Measurements from ENCODE around the gene SALL3.

Gene SALL3

GRCh38 chr18:79006106-79006795 is 26.6 kb downstream of the SALL3 start:
- Mint-ChIP-seq H3K4me3 (no peak overlapping the region), H3K27ac (ENCODE audit: low read depth) (no peak overlapping the region), H3K4me1 (no peaks in the 10 kb centered on the region), H3K36me3 (ENCODE audit: insufficient read depth) (no peaks in the 10 kb centered on the region), H3K9me3 (no peaks in the 10 kb centered on the region), H3K27me3 (peaks cover 6% of the 10 kb centered on the region)
- DNase-seq (ENCODE audit: low spot score in 2 of 2), result no peak
- ATAC-seq (replicated peaks; ENCODE audit: extremely low read depth, poor library complexity, severe bottlenecking), result no peak

DNA sequence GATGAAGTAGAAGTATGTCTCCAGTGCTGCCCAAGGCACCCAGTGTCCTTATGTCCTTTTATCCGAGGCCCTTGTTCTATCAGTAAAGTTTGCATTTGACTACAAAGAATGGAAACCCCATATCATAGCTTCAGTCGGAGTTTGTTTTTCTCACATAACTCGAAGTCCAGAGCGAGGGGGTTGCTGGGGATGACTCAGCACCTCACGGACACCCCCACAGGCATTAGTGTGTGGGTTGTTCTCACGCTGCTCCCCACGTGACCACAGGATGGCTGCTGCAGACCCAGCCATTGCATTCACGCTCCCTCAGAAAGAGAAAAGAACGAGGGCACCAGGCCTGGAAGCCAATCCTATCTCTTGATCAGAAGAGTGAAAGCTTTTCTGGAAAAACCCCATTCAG is 27.8 kb downstream of the SALL3 start:
- H3K4me3 Mint-ChIP-seq, result no peak overlapping the region
- H3K27ac Mint-ChIP-seq (ENCODE audit: low read depth), result no peak overlapping the region
- no peaks in the 10 kb centered on the region for H3K9me3 Mint-ChIP-seq
- no peaks in the 10 kb centered on the region for H3K4me1 Mint-ChIP-seq
- ATAC-seq (replicated peaks; ENCODE audit: extremely low read depth, poor library complexity, severe bottlenecking), result no peak
- DNase-seq (ENCODE audit: low spot score in 2 of 2), result no peak
- peaks cover 10% of the 10 kb centered on the region for H3K27me3 Mint-ChIP-seq
- H3K36me3 Mint-ChIP-seq (ENCODE audit: insufficient read depth), result no peaks in the 10 kb centered on the region

GRCh38 chr18:79008356-79008940 is 28.8 kb downstream of the SALL3 start:
- H3K27ac Mint-ChIP-seq (ENCODE audit: low read depth), result no peak overlapping the region
- no peaks in the 10 kb centered on the region for H3K9me3 Mint-ChIP-seq
- H3K27me3 Mint-ChIP-seq, result peaks cover 20% of the 10 kb centered on the region
- DNase-seq (ENCODE audit: low spot score in 2 of 2) (no peak), ATAC-seq (replicated peaks; ENCODE audit: extremely low read depth, poor library complexity, severe bottlenecking) (no peak)
- H3K36me3 Mint-ChIP-seq (ENCODE audit: insufficient read depth), result no peaks in the 10 kb centered on the region
- H3K4me3 Mint-ChIP-seq, result no peak overlapping the region
- no peaks in the 10 kb centered on the region for H3K4me1 Mint-ChIP-seq

DNA sequence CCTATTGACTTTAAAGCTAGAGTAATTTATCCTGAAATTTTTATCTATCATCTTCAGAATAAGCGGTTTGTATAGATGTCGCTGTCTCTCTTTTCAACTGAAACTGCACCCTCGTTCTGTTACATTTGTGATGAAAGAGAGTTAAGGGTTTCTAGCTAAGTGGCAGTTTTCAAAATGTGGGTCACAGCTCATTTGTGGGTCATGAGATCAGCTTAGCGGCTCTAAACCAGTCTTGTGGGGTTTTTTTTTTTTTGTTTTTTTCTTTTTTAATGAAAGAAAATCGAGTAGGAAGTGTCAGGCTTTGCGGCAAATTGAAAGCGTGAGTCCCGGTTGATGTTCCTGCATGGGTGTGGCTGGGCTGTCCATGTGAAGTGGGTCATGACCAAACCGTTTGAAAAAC is 31.2 kb downstream of the SALL3 start:
- no peak overlapping the region for H3K4me3 Mint-ChIP-seq
- H3K27ac Mint-ChIP-seq (ENCODE audit: low read depth), result no peak overlapping the region
- no peaks in the 10 kb centered on the region for H3K4me1 Mint-ChIP-seq
- DNase-seq (ENCODE audit: low spot score in 2 of 2), result no peak
- ATAC-seq (replicated peaks; ENCODE audit: extremely low read depth, poor library complexity, severe bottlenecking), result no peak
- H3K9me3 Mint-ChIP-seq, result no peaks in the 10 kb centered on the region
- no peaks in the 10 kb centered on the region for H3K36me3 Mint-ChIP-seq (ENCODE audit: insufficient read depth)
- peaks cover 30% of the 10 kb centered on the region for H3K27me3 Mint-ChIP-seq

- Mint-ChIP-seq H3K27ac (ENCODE audit: low read depth) (no peak overlapping the region), H3K9me3 (no peaks in the 10 kb centered on the region), H3K27me3 (peaks cover 31% of the 10 kb centered on the region), H3K4me3 (no peak overlapping the region), H3K36me3 (ENCODE audit: insufficient read depth) (no peaks in the 10 kb centered on the region), H3K4me1 (no peaks in the 10 kb centered on the region)
- no peak for ATAC-seq (replicated peaks; ENCODE audit: extremely low read depth, poor library complexity, severe bottlenecking)
- DNase-seq (ENCODE audit: low spot score in 2 of 2), result no peak
These were observed 31.8 kb downstream of the SALL3 start for GRCh38 chr18:79011300-79011870.

DNA sequence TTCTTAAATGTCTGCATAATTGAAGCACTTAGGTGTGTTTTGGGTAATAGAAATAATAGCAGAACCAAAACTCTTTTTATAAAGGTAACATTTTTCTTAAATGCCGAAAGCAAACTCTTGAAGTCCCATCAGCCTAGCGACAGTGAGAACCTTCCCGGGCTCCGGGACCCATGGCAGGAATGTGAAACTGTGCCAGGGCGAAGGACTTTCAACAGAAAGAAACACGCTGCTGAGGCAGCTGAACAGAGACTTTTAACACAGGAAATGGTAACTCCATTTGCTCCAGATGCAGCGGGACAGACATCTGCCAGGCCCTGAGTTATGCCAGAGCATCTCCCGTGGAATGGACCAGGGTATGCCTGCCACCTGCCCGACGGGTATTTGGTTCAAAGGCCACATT is 34.3 kb downstream of the SALL3 start:
- H3K36me3 Mint-ChIP-seq (ENCODE audit: insufficient read depth), result no peaks in the 10 kb centered on the region
- no peak overlapping the region for H3K4me3 Mint-ChIP-seq
- DNase-seq (ENCODE audit: low spot score in 2 of 2) (no peak), ATAC-seq (replicated peaks; ENCODE audit: extremely low read depth, poor library complexity, severe bottlenecking) (no peak)
- H3K9me3 Mint-ChIP-seq, result no peaks in the 10 kb centered on the region
- H3K4me1 Mint-ChIP-seq, result no peaks in the 10 kb centered on the region
- H3K27ac Mint-ChIP-seq (ENCODE audit: low read depth), result no peak overlapping the region
- peaks cover 56% of the 10 kb centered on the region for H3K27me3 Mint-ChIP-seq

GRCh38 chr18:79018911-79019310 is 39.3 kb downstream of the SALL3 start:
- H3K9me3 Mint-ChIP-seq, result no peaks in the 10 kb centered on the region
- DNase-seq (ENCODE audit: low spot score in 2 of 2) (no peak), ATAC-seq (replicated peaks; ENCODE audit: extremely low read depth, poor library complexity, severe bottlenecking) (no peak)
- no peak overlapping the region for H3K27ac Mint-ChIP-seq (ENCODE audit: low read depth)
- H3K36me3 Mint-ChIP-seq (ENCODE audit: insufficient read depth), result peaks cover 2% of the 10 kb centered on the region
- no peak overlapping the region for H3K4me3 Mint-ChIP-seq
- H3K27me3 Mint-ChIP-seq, result peaks cover 62% of the 10 kb centered on the region
- H3K4me1 Mint-ChIP-seq, result no peaks in the 10 kb centered on the region

DNA sequence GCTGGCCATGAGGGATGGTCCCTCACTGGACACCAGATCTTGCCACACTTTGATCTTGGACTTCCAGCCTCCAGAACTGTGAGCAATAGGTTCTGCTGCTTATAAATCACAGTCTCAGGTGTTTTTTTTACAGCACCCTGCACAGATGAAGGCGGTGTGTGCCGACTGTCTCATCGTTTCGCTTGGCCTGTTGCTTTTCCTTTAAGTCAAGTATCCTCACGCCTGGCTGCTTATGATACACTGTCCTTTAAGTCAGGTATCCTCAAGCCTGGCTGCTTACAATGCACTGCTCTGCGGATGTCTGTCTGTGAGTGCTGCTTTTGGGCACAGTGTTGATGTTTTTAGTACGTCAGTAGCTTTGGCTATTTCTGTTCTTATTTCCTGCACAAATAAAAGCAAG is 40.3 kb downstream of the SALL3 start:
- Mint-ChIP-seq H3K27ac (ENCODE audit: low read depth) (no peak overlapping the region), H3K27me3 (peaks cover 53% of the 10 kb centered on the region), H3K4me3 (no peak overlapping the region), H3K9me3 (no peaks in the 10 kb centered on the region), H3K36me3 (ENCODE audit: insufficient read depth) (peaks cover 2% of the 10 kb centered on the region), H3K4me1 (no peaks in the 10 kb centered on the region)
- no peak for ATAC-seq (replicated peaks; ENCODE audit: extremely low read depth, poor library complexity, severe bottlenecking)
- DNase-seq (ENCODE audit: low spot score in 2 of 2), result no peak

- H3K4me3 Mint-ChIP-seq, result no peak overlapping the region
- no peak overlapping the region for H3K27ac Mint-ChIP-seq (ENCODE audit: low read depth)
- ATAC-seq (replicated peaks; ENCODE audit: extremely low read depth, poor library complexity, severe bottlenecking), result no peak
- no peak for DNase-seq (ENCODE audit: low spot score in 2 of 2)
- H3K9me3 Mint-ChIP-seq, result no peaks in the 10 kb centered on the region
- H3K36me3 Mint-ChIP-seq (ENCODE audit: insufficient read depth), result peaks cover 2% of the 10 kb centered on the region
- peaks cover 39% of the 10 kb centered on the region for H3K27me3 Mint-ChIP-seq
- H3K4me1 Mint-ChIP-seq, result no peaks in the 10 kb centered on the region
These were observed 43.0 kb downstream of the SALL3 start for GRCh38 chr18:79022603-79023002.

- H3K36me3 Mint-ChIP-seq (ENCODE audit: insufficient read depth), result no peaks in the 10 kb centered on the region
- H3K9me3 Mint-ChIP-seq, result peaks cover 8% of the 10 kb centered on the region
- no peak overlapping the region for H3K27ac Mint-ChIP-seq (ENCODE audit: low read depth)
- ATAC-seq (replicated peaks; ENCODE audit: extremely low read depth, poor library complexity, severe bottlenecking) (no peak), DNase-seq (ENCODE audit: low spot score in 2 of 2) (no peak)
- no peaks in the 10 kb centered on the region for H3K4me1 Mint-ChIP-seq
- peaks cover 33% of the 10 kb centered on the region for H3K27me3 Mint-ChIP-seq
- H3K4me3 Mint-ChIP-seq, result no peak overlapping the region
These were observed 46.9 kb downstream of the SALL3 start for GRCh38 chr18:79026491-79026890.

GRCh38 chr18:79030680-79031079 is 51.1 kb downstream of the SALL3 start:
- no peak overlapping the region for H3K4me3 Mint-ChIP-seq
- no peak for ATAC-seq (replicated peaks; ENCODE audit: extremely low read depth, poor library complexity, severe bottlenecking)
- H3K27ac Mint-ChIP-seq (ENCODE audit: low read depth), result no peak overlapping the region
- peaks cover 2% of the 10 kb centered on the region for H3K36me3 Mint-ChIP-seq (ENCODE audit: insufficient read depth)
- H3K9me3 Mint-ChIP-seq, result peaks cover 8% of the 10 kb centered on the region
- DNase-seq (ENCODE audit: low spot score in 2 of 2), result no peak
- peaks cover 29% of the 10 kb centered on the region for H3K27me3 Mint-ChIP-seq
- no peaks in the 10 kb centered on the region for H3K4me1 Mint-ChIP-seq

- H3K4me1 Mint-ChIP-seq, result no peaks in the 10 kb centered on the region
- no peak overlapping the region for H3K27ac Mint-ChIP-seq (ENCODE audit: low read depth)
- H3K9me3 Mint-ChIP-seq, result no peaks in the 10 kb centered on the region
- DNase-seq (ENCODE audit: low spot score in 2 of 2) (no peak), ATAC-seq (replicated peaks; ENCODE audit: extremely low read depth, poor library complexity, severe bottlenecking) (no peak)
- H3K27me3 Mint-ChIP-seq, result peaks cover 37% of the 10 kb centered on the region
- no peaks in the 10 kb centered on the region for H3K36me3 Mint-ChIP-seq (ENCODE audit: insufficient read depth)
- H3K4me3 Mint-ChIP-seq, result no peak overlapping the region
These were observed 62.7 kb downstream of the SALL3 start for GRCh38 chr18:79042276-79042675.

- no peak overlapping the region for H3K4me3 Mint-ChIP-seq
- H3K4me1 Mint-ChIP-seq, result peaks cover 8% of the 10 kb centered on the region
- no peak overlapping the region for H3K27ac Mint-ChIP-seq (ENCODE audit: low read depth)
- DNase-seq (ENCODE audit: low spot score in 2 of 2) (no peak), ATAC-seq (replicated peaks; ENCODE audit: extremely low read depth, poor library complexity, severe bottlenecking) (no peak)
- peaks cover 37% of the 10 kb centered on the region for H3K27me3 Mint-ChIP-seq
- no peaks in the 10 kb centered on the region for H3K9me3 Mint-ChIP-seq
- H3K36me3 Mint-ChIP-seq (ENCODE audit: insufficient read depth), result peaks cover 1% of the 10 kb centered on the region
These were observed 63.7 kb downstream of the SALL3 start for GRCh38 chr18:79043288-79043687.

All from central memory CD8-positive, alpha-beta T cell (primary cell).